GM21723 (cell line): ENCODE results near the gene TRIM72.
"Not testable (repeated sequence)": the region's sequence is repeated elsewhere in the genome, so short reads cannot be mapped to it uniquely, and the experiment has no call there.

Source experiments
- ATAC-seq: cut with Tn5 transposase; IDR thresholded peaks from one replicate; pipeline ENCODE4 v1.9.1; 2021; ENCODE audit warnings: mild to moderate bottlenecking, moderate library complexity; ENCODE audit not compliant: unreplicated experiment

The TRIM72 gene

GRCh38 chr16:31277659-31278260 is 63.8 kb downstream of the TRIM72 start:
- ATAC-seq = no peak

DNA sequence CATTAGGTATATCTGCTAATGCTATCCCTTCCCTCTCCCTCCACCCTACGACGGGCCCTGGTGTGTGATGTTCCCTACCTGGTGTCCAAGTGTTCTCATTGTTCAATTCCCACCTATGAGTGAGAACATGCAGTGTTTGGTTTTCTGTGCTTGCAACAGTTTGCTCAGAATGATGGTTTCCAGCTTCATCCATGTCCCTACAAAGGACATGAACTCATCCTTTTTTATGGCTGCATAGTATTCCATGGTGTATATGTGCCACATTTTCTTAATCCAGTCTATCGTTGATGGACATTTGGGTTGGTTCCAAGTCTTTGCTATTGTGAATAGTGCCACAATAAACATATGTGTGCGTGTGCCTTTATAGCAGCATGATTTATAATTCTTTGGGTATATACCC is 64.9 kb downstream of the TRIM72 start:
- ATAC-seq = not testable (repeated sequence)
